Measurements from ENCODE around the gene CHD1L. TPM values are rescaled to one million over a fixed set of nuclear protein-coding genes. Genes with fewer than 3 reads are reported as not detected.

Gene CHD1L
- total and polyA plus RNA-seq, 4 experiments from 2014 or later = 17.1 to 31.6 (median 24.2) TPM

- no peaks in the 10 kb centered on the region for H3K36me3 ChIP-seq (ENCODE audit: insufficient read depth, low read length)
- H3K9me3 Mint-ChIP-seq = peaks cover 0 to 2% (median 0%) of the 10 kb centered on the region in 8 donors
Observed at GRCh38 chr1:147208619-147209018, 33.9 kb upstream of the CHD1L start.

GRCh38 chr1:147209825-147210821, 32.4 kb upstream of the CHD1L start:
- Mint-ChIP-seq H3K27ac (no peak overlapping the region), H3K9me3 (peaks cover 0 to 2% (median 0%) of the 10 kb centered on the region in 8 donors), H3K36me3 (peaks cover 3 to 17% of the 10 kb centered on the region in 2 donors), H3K4me1 (no peaks in the 10 kb centered on the region), H3K27me3 (no peaks in the 10 kb centered on the region), H3K4me3 (no peak overlapping the region)
- Histone ChIP-seq H3K27ac (ENCODE audit: low read depth, low read length) (no peak overlapping the region), H3K27me3 (ENCODE audit: insufficient read depth, low read length) (no peaks in the 10 kb centered on the region), H3K4me3 (ENCODE audit: low read length in 2 of 2) (no peak overlapping the region), H3K36me3 (ENCODE audit: insufficient read depth, low read length) (no peaks in the 10 kb centered on the region), H3K9me3 (ENCODE audit: control insufficient read depth in 1 of 2, low read length in 2 of 2) (no peaks in the 10 kb centered on the region), H3K4me1 (ENCODE audit: insufficient read depth, low read length) (no peaks in the 10 kb centered on the region)
- intact Hi-C loops (cut with micrococcal nuclease) = no loop called here
- no peak for DNase-seq
- CTCF ChIA-PET (ENCODE audit: partially characterized antibody) = no interaction called here
- POLR2A ChIA-PET (ENCODE audit: partially characterized antibody) = no interaction called here

More at GRCh38 chr1:147208619-147209018, 33.9 kb upstream of the CHD1L start:
- H3K27me3 Mint-ChIP-seq = no peaks in the 10 kb centered on the region
- CTCF ChIA-PET (ENCODE audit: partially characterized antibody) = interaction anchor here (0.9 kb wide), 1 partner anchor 28 kb away, joined by 3 read pairs; no protein-coding TSS in a partner anchor
- H3K27me3 ChIP-seq (ENCODE audit: insufficient read depth, low read length) = no peaks in the 10 kb centered on the region
- H3K4me3 Mint-ChIP-seq = no peak overlapping the region
- H3K27ac Mint-ChIP-seq = no peak overlapping the region
- no peaks in the 10 kb centered on the region for H3K4me1 Mint-ChIP-seq
- POLR2A ChIA-PET (ENCODE audit: partially characterized antibody) = no interaction called here
- intact Hi-C loops (cut with micrococcal nuclease) = no loop called here
- no peaks in the 10 kb centered on the region for H3K9me3 ChIP-seq (ENCODE audit: control insufficient read depth in 1 of 2, low read length in 2 of 2)
- no peak overlapping the region for H3K27ac ChIP-seq (ENCODE audit: low read depth, low read length)
- H3K4me3 ChIP-seq (ENCODE audit: low read length in 2 of 2) = no peak overlapping the region
- H3K4me1 ChIP-seq (ENCODE audit: insufficient read depth, low read length) = no peaks in the 10 kb centered on the region
- H3K36me3 Mint-ChIP-seq = peaks cover 6 to 28% of the 10 kb centered on the region in 2 donors
- DNase-seq = no peak

GRCh38 chr1:147210987-147211386, 31.5 kb upstream of the CHD1L start:
- H3K27me3 Mint-ChIP-seq = no peaks in the 10 kb centered on the region
- ChIA-PET POLR2A (ENCODE audit: partially characterized antibody) (no interaction called here), CTCF (ENCODE audit: partially characterized antibody) (no interaction called here)
- DNase-seq = no peak
- no peak overlapping the region for H3K27ac Mint-ChIP-seq
- no peaks in the 10 kb centered on the region for H3K27me3 ChIP-seq (ENCODE audit: insufficient read depth, low read length)
- intact Hi-C loops (cut with micrococcal nuclease) = no loop called here
- H3K9me3 Mint-ChIP-seq = peaks cover 0 to 2% (median 0%) of the 10 kb centered on the region in 8 donors
- H3K4me1 Mint-ChIP-seq = no peaks in the 10 kb centered on the region
- no peak overlapping the region for H3K4me3 Mint-ChIP-seq
- no peaks in the 10 kb centered on the region for H3K36me3 ChIP-seq (ENCODE audit: insufficient read depth, low read length)
- H3K36me3 Mint-ChIP-seq = peaks cover 3 to 17% of the 10 kb centered on the region in 2 donors
- H3K4me1 ChIP-seq (ENCODE audit: insufficient read depth, low read length) = no peaks in the 10 kb centered on the region
- H3K27ac ChIP-seq (ENCODE audit: low read depth, low read length) = no peak overlapping the region
- H3K9me3 ChIP-seq (ENCODE audit: control insufficient read depth in 1 of 2, low read length in 2 of 2) = no peaks in the 10 kb centered on the region
- H3K4me3 ChIP-seq (ENCODE audit: low read length in 2 of 2) = no peak overlapping the region

- no peak overlapping the region for H3K4me3 ChIP-seq (ENCODE audit: low read length in 2 of 2)
- intact Hi-C loops (cut with micrococcal nuclease) = no loop called here
- H3K9me3 ChIP-seq (ENCODE audit: control insufficient read depth in 1 of 2, low read length in 2 of 2) = no peaks in the 10 kb centered on the region
- H3K4me3 Mint-ChIP-seq = no peak overlapping the region
- ChIA-PET CTCF (ENCODE audit: partially characterized antibody) (no interaction called here), POLR2A (ENCODE audit: partially characterized antibody) (no interaction called here)
- DNase-seq = no peak
- H3K36me3 Mint-ChIP-seq = peaks cover 3 to 17% of the 10 kb centered on the region in 2 donors
- no peaks in the 10 kb centered on the region for H3K27me3 ChIP-seq (ENCODE audit: insufficient read depth, low read length)
- no peaks in the 10 kb centered on the region for H3K27me3 Mint-ChIP-seq
- H3K36me3 ChIP-seq (ENCODE audit: insufficient read depth, low read length) = no peaks in the 10 kb centered on the region
- no peaks in the 10 kb centered on the region for H3K4me1 ChIP-seq (ENCODE audit: insufficient read depth, low read length)
- no peak overlapping the region for H3K27ac ChIP-seq (ENCODE audit: low read depth, low read length)
- H3K4me1 Mint-ChIP-seq = no peaks in the 10 kb centered on the region
- peaks cover 0 to 2% (median 0%) of the 10 kb centered on the region in 8 donors for H3K9me3 Mint-ChIP-seq
- no peak overlapping the region for H3K27ac Mint-ChIP-seq
Observed at GRCh38 chr1:147211577-147211976, 30.9 kb upstream of the CHD1L start.

GRCh38 chr1:147213271-147213670, 29.2 kb upstream of the CHD1L start:
- CTCF ChIA-PET (ENCODE audit: partially characterized antibody) = no interaction called here
- H3K9me3 ChIP-seq (ENCODE audit: control insufficient read depth in 1 of 2, low read length in 2 of 2) = no peaks in the 10 kb centered on the region
- no peaks in the 10 kb centered on the region for H3K27me3 Mint-ChIP-seq
- intact Hi-C loops (cut with micrococcal nuclease) = no loop called here
- no peaks in the 10 kb centered on the region for H3K36me3 ChIP-seq (ENCODE audit: insufficient read depth, low read length)
- H3K27ac ChIP-seq (ENCODE audit: low read depth, low read length) = no peak overlapping the region
- no peaks in the 10 kb centered on the region for H3K27me3 ChIP-seq (ENCODE audit: insufficient read depth, low read length)
- peaks cover 0 to 1% (median 0%) of the 10 kb centered on the region in 8 donors for H3K9me3 Mint-ChIP-seq
- no peaks in the 10 kb centered on the region for H3K4me1 ChIP-seq (ENCODE audit: insufficient read depth, low read length)
- peak overlapping the region in 1 of 7 donors; percentile 13 for H3K27ac Mint-ChIP-seq
- no peak overlapping the region for H3K4me3 ChIP-seq (ENCODE audit: low read length in 2 of 2)
- H3K4me3 Mint-ChIP-seq = no peak overlapping the region
- POLR2A ChIA-PET (ENCODE audit: partially characterized antibody) = no interaction called here
- no peaks in the 10 kb centered on the region for H3K4me1 Mint-ChIP-seq
- DNase-seq = no peak
- peaks cover 3 to 5% of the 10 kb centered on the region in 2 donors for H3K36me3 Mint-ChIP-seq

- ChIA-PET POLR2A (ENCODE audit: partially characterized antibody) (no interaction called here), CTCF (ENCODE audit: partially characterized antibody) (interaction anchor here (1.9 kb wide), 1 partner anchor 28 kb away, joined by 4 read pairs; the partner anchor contains the start of gene CHD1L)
- no peak for DNase-seq
- Histone ChIP-seq H3K9me3 (ENCODE audit: control insufficient read depth in 1 of 2, low read length in 2 of 2) (no peaks in the 10 kb centered on the region), H3K4me1 (ENCODE audit: insufficient read depth, low read length) (no peaks in the 10 kb centered on the region), H3K27ac (ENCODE audit: low read depth, low read length) (no peak overlapping the region), H3K4me3 (ENCODE audit: low read length in 2 of 2) (no peak overlapping the region), H3K36me3 (ENCODE audit: insufficient read depth, low read length) (no peaks in the 10 kb centered on the region), H3K27me3 (ENCODE audit: insufficient read depth, low read length) (no peaks in the 10 kb centered on the region)
- Mint-ChIP-seq H3K36me3 (peaks cover 3 to 5% of the 10 kb centered on the region in 2 donors), H3K4me3 (no peak overlapping the region), H3K4me1 (no peaks in the 10 kb centered on the region), H3K27ac (no peak overlapping the region), H3K27me3 (no peaks in the 10 kb centered on the region), H3K9me3 (peaks cover 0 to 1% (median 0%) of the 10 kb centered on the region in 8 donors)
- intact Hi-C loops (cut with micrococcal nuclease) = no loop called here
Observed at GRCh38 chr1:147214325-147214724, 28.2 kb upstream of the CHD1L start.

GRCh38 chr1:147214842-147215539, 27.5 kb upstream of the CHD1L start:
- CTCF ChIA-PET (ENCODE audit: partially characterized antibody) = interaction anchor here (1.9 kb wide), 1 partner anchor 27 kb away, joined by 4 read pairs; the partner anchor contains the start of gene CHD1L
- no peaks in the 10 kb centered on the region for H3K36me3 Mint-ChIP-seq
- Histone ChIP-seq H3K36me3 (ENCODE audit: insufficient read depth, low read length) (no peaks in the 10 kb centered on the region), H3K4me1 (ENCODE audit: insufficient read depth, low read length) (no peaks in the 10 kb centered on the region), H3K27me3 (ENCODE audit: insufficient read depth, low read length) (no peaks in the 10 kb centered on the region), H3K9me3 (ENCODE audit: control insufficient read depth in 1 of 2, low read length in 2 of 2) (no peaks in the 10 kb centered on the region), H3K4me3 (ENCODE audit: low read length in 2 of 2) (no peak overlapping the region), H3K27ac (ENCODE audit: low read depth, low read length) (no peak overlapping the region)
- no peak overlapping the region for H3K4me3 Mint-ChIP-seq
- no peak overlapping the region for H3K27ac Mint-ChIP-seq
- H3K27me3 Mint-ChIP-seq = no peaks in the 10 kb centered on the region
- POLR2A ChIA-PET (ENCODE audit: partially characterized antibody) = no interaction called here
- DNase-seq = no peak
- peaks cover 0 to 1% (median 0%) of the 10 kb centered on the region in 8 donors for H3K9me3 Mint-ChIP-seq
- intact Hi-C loops (cut with micrococcal nuclease) = no loop called here
- no peaks in the 10 kb centered on the region for H3K4me1 Mint-ChIP-seq

All from CD4-positive, alpha-beta memory T cell (primary cell).